Glutamatergic neuron (in vitro differentiated cells): ENCODE measurements around the gene NEU1. TPM values are rescaled to one million over a fixed set of nuclear protein-coding genes. Genes with fewer than 3 reads are reported as not detected.
A peak's percentile ranks its signal among the peaks of the same experiment; 100 is the strongest.

Experiments
- DNase-seq: peaks from one replicate; pipeline ENCODE4 v3.0.0; 2022
- H3K27ac Mint-ChIP-seq: one replicate; pipeline ENCODE4 v1.8.0; 2020; ENCODE audit warnings: mild to moderate bottlenecking, mixed read lengths, inconsistent platforms; ENCODE audit not compliant: unreplicated experiment
- H3K27me3 Mint-ChIP-seq: one replicate; pipeline ENCODE4 v1.8.0; 2020; ENCODE audit warnings: mild to moderate bottlenecking, moderate library complexity, mixed read lengths, inconsistent platforms; ENCODE audit not compliant: unreplicated experiment
- H3K36me3 Mint-ChIP-seq: one replicate; pipeline ENCODE4 v1.8.0; 2020; ENCODE audit warnings: mild to moderate bottlenecking, mixed read lengths, inconsistent platforms; ENCODE audit not compliant: unreplicated experiment
- H3K4me1 Mint-ChIP-seq: one replicate; pipeline ENCODE4 v1.8.0; 2020; ENCODE audit warnings: mild to moderate bottlenecking, low read depth, mixed read lengths, inconsistent platforms; ENCODE audit not compliant: unreplicated experiment
- H3K4me3 Mint-ChIP-seq: one replicate; pipeline ENCODE4 v1.8.0; 2020; ENCODE audit warnings: mild to moderate bottlenecking, mixed read lengths, inconsistent platforms; ENCODE audit not compliant: unreplicated experiment
- H3K9me3 Mint-ChIP-seq: one replicate; pipeline ENCODE4 v1.8.0; 2020; ENCODE audit warnings: mild to moderate bottlenecking, moderate library complexity, mixed read lengths, inconsistent platforms; ENCODE audit not compliant: unreplicated experiment
- CTCF ChIP-seq: fragments of 200-600 bp; sonication (generic); IDR thresholded peaks from one replicate; pipeline ENCODE4 v1.5.0; 2021; ENCODE audit not compliant: partially characterized antibody, unreplicated experiment
- total RNA-seq: library from RNA; stranded (reverse); fragmentation: NEBNext Ultra II Directional; extraction: Animal tissue kit (Norgen Biotek cat#: 25700); gene quantifications from one replicate; pipeline ENCODE4 v1.2.1, GENCODE V29; 2021; ENCODE audit not compliant: unreplicated experiment

The NEU1 gene
- total RNA-seq, 1 donor from 2014 or later, result 40.2 TPM

GRCh38 chr6:31899215-31899614, 36.6 kb upstream of the NEU1 start:
- no peak overlapping the region for H3K27ac Mint-ChIP-seq
- no peaks in the 10 kb centered on the region for H3K36me3 Mint-ChIP-seq
- DNase-seq, result no peak
- TF ChIP-seq CTCF, result no peak
- peaks cover 3% of the 10 kb centered on the region for H3K4me1 Mint-ChIP-seq
- no peak overlapping the region for H3K4me3 Mint-ChIP-seq
- peaks cover 9% of the 10 kb centered on the region for H3K27me3 Mint-ChIP-seq
- H3K9me3 Mint-ChIP-seq, result peaks cover 11% of the 10 kb centered on the region

- DNase-seq, result no peak
- peaks cover 3% of the 10 kb centered on the region for H3K4me1 Mint-ChIP-seq
- peaks cover 11% of the 10 kb centered on the region for H3K9me3 Mint-ChIP-seq
- H3K27me3 Mint-ChIP-seq, result peaks cover 9% of the 10 kb centered on the region
- H3K4me3 Mint-ChIP-seq, result peak overlapping the region; percentile 98
- no peaks in the 10 kb centered on the region for H3K36me3 Mint-ChIP-seq
- H3K27ac Mint-ChIP-seq, result no peak overlapping the region
- TF ChIP-seq CTCF, result no peak
These were observed 35.9 kb upstream of the NEU1 start for GRCh38 chr6:31898383-31899011.

DNA sequence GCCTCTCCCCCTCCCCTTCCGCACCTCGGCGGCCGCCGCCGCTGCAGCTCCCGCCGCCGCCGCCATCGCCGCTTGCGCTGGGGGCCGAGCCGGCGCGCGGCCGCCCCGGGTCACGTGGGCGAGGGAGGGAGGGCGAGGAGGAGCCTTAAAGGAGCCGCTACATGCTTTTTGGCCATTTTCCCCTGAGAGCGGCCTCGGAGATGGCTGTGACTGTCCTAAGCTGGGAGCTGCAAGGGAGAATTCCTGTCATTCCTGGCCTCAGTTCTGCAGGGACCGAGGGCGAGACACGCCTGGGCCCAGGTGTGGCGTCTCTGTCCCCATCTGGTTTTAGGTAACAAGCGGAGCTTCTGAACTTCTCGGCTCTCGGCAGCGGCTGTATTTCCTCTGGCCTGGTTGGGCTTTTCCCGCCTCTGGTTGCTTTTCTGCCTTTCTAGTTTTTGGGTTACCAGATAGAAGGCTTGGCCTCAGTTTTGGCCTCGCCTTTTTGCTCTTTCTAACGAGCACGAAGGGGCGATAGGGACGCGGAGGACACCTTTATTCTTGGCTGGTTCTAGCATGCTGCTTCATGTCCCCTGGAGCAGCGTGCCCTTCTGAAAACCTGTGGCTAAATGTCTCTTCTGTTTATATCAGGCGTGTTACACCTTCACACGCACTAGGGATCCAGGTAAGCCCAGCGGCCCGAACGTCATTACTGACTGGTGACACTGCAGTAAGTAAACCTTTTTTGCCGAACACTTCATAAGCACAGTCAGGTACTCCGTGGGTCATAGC, 35.2 kb upstream of the NEU1 start, which contains the start of gene EHMT2:
Gene EHMT2, minus strand, starts transcription at position 87 of the 771 bp plus-strand sequence. Its CDS starts 21 bp downstream, at position 66.
- peaks cover 7% of the 10 kb centered on the region for H3K9me3 Mint-ChIP-seq
- peak within 1 kb of the TSS; percentile 81 for H3K27ac Mint-ChIP-seq
- DNase-seq, result peak; percentile 91
- peaks cover 9% of the 10 kb centered on the region for H3K27me3 Mint-ChIP-seq
- no peaks in the 10 kb centered on the region for H3K36me3 Mint-ChIP-seq
- peaks cover 3% of the 10 kb centered on the region for H3K4me1 Mint-ChIP-seq
- H3K4me3 Mint-ChIP-seq, result peak within 1 kb of the TSS; percentile 98
- TF ChIP-seq CTCF, result no peak

- no peaks in the 10 kb centered on the region for H3K36me3 Mint-ChIP-seq
- no peaks in the 10 kb centered on the region for H3K4me1 Mint-ChIP-seq
- DNase-seq, result peak; percentile 41
- TF ChIP-seq CTCF, result no peak
- peaks cover 5% of the 10 kb centered on the region for H3K9me3 Mint-ChIP-seq
- no peak overlapping the region for H3K27ac Mint-ChIP-seq
- peak overlapping the region; percentile 87 for H3K4me3 Mint-ChIP-seq
- peaks cover 5% of the 10 kb centered on the region for H3K27me3 Mint-ChIP-seq
These were observed 34.4 kb upstream of the NEU1 start for GRCh38 chr6:31896856-31897611.
